Fibroblast of skin of left quadriceps (primary cell): Measurements from ENCODE around the gene MCF2L.

Source experiments
- DNase-seq, 2 experiments: peaks; one replicate each; pipeline ENCODE4 v3.0.0-alpha.2; 2013; ENCODE audit warnings: low read depth in 2 of 2

MCF2L gene

DNA sequence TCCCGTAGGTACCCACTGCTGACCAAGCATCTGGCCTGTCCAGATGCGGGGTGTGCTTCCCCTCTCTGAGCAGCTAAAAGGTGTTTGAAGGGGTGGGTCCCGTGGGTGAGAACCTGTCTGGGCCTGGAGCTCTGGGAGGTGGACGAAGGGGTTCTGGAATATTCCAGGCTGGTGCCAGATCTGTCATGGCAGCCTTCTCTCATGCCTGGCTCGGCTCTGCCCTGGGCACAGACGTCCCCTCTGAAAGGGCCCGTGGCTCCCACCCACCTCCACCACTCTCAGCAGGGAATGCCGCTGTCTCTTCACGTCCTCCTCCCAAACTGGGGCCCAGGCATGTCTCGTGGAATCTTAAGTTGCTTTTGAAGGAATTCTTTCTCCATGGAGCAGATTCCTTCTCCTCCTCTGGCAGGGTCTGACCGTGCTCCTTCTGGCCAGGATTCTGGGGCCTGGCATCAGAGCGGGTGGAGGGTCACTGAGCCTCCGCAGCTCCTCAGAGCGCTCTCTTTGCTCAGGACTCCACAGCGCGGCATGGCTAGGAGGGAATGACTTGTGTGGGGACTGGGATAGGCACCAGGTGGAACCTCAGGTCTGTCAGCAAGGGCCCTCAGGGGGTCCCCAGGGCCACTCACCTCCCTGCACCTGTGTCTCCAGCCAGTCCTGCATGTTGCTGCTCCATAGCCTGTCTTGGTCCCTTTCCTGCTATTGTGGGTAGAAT is 5.9 kb upstream of the MCF2L start:
- DNase-seq: no peak

DNA sequence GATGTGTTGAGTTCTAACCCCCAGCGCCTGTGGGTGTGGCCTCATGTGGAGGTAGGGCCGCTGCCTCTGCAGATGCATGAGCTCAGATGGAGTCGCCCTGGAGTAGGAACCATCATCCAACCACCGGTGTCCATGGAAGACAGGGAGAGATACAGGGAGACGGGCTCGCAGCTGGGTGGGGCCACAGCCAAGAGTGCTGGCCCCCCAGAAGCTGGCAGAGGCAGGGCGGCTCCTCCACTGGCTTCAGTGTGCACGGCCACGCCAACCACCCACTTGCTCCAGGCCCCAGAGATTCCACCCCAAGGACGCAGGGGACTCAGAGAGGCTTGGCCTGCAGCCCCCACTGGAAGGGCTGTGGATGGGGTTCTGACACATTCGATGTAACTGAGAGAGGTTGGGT is 5.4 kb upstream of the MCF2L start:
- no peak for DNase-seq

DNA sequence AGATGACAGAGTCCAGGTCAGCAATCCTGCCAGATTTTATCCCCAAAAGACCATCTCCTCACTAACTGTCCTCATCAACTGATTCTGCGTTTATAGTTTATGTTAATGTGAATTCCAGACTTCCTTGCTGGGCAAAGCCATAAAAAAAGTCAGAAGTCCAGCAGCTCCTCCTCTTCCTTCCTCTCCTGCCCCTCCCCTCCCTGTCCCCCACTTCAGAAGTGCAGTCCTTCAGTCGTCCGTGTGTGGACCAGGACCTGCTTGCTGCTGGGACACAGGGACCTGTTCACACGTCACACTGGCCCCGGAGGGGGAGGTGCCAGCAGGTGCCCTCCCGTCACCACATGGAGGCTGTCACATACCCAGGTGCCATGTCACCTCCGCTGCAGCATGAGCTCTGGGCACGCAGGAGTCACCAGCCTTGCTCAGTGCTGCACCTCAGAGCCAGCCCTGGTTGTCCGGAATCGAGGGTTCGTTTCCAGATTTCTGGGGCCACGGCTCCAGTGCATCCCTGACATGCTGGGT is 4.0 kb upstream of the MCF2L start:
- no peak for DNase-seq

- DNase-seq: no peak
These were observed 3.4 kb upstream of the MCF2L start for GRCh38 chr13:112965573-112966115.

- no peak for DNase-seq
These were observed 2.2 kb upstream of the MCF2L start for GRCh38 chr13:112966776-112967175.

GRCh38 chr13:112967686-112968379 is 1.2 kb upstream of the MCF2L start:
- DNase-seq: no peak

DNA sequence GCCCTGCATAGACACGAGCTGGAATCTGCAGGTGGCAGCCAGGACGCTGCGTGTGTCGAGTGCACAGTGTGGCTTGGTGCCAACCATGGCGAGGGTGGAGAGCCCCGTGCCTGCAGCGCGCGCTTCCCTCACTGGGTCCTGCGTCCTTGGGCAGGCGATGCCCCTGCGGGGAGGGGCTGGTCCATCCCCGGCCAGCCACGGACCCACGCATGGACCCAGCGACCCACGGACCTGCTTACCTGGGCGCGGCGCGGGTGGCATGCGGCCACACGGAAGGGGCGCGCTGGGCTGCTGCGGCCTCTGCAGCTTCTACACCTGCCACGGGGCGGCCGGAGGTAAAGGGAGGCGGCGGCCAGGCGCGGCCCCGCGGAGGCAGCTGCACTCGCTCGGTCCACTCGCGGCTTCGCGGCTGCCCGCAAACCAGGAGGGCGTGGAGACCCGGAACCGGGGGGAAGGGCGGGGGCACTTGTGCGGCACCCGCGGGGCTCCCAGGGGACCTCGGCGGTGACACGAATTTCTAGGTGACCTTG is 569 bp upstream of the MCF2L start:
- no peak for DNase-seq

GRCh38 chr13:112969692-112970338 is 801 bp downstream of the MCF2L start:
- DNase-seq: no peak

GRCh38 chr13:112970552-112971287 is 1.7 kb downstream of the MCF2L start:
- DNase-seq: no peak

- no peak for DNase-seq
These were observed 2.3 kb downstream of the MCF2L start for GRCh38 chr13:112971288-112971643.

- no peak for DNase-seq
These were observed 3.2 kb downstream of the MCF2L start for GRCh38 chr13:112972258-112972657.

DNA sequence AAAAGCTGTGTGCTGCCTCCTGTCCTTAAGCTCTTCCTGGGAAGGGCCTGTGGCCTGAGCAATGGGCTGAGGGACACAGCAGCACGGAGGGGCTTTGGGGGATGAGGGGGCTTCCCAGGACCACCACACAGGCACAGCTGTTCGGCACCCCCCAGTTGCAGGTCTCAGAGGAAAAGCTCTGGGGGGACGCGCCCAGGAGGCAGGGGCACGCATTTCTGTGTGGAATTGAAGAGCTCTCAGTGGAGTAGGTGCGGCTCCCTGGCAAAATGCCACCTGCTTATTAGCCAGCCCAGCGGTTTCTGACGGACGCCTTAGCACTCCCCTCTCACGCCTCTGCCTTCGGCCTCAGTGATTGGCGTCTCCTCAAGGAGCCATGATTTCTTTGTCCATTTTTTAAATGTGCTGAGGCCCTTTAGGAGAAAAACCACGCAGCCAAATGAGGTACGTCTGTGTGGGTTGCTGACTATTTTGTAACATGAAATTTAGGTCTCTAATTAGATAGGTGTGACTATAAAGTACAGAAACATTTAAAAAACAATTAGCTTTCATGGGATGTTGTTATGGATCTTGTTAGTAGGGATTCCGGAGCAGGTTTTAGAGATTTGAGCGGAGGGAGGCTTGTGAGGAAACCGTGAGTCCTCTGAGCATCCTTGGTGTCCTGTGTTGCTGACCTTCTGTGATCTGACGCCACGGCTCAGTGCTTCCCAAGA is 4.0 kb downstream of the MCF2L start:
- no peak for DNase-seq

GRCh38 chr13:112973577-112973951 is 4.5 kb downstream of the MCF2L start:
- DNase-seq: no peak

- DNase-seq: no peak
These were observed 5.1 kb downstream of the MCF2L start for GRCh38 chr13:112974125-112974524.

DNA sequence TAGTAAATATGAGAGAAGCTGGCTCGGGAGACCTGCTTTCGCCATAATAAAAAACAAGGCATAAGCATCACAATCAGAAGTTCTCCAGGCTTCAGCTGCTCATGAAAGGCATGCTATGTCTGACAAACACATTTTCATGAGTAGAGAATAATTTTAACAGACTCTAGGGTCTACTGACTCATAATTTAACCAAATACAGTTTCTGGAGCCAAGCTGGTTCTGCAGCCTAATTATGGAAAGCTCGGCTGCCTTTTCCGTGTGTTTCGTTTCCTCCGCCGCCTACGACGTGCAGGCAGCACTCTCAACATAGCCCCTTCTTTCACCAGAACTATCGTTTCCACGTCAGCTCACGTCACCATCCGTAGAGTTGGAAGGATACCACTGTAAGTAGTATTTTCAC is 5.7 kb downstream of the MCF2L start:
- DNase-seq: no peak

GRCh38 chr13:112975401-112975939 is 6.5 kb downstream of the MCF2L start:
- DNase-seq: no peak

DNA sequence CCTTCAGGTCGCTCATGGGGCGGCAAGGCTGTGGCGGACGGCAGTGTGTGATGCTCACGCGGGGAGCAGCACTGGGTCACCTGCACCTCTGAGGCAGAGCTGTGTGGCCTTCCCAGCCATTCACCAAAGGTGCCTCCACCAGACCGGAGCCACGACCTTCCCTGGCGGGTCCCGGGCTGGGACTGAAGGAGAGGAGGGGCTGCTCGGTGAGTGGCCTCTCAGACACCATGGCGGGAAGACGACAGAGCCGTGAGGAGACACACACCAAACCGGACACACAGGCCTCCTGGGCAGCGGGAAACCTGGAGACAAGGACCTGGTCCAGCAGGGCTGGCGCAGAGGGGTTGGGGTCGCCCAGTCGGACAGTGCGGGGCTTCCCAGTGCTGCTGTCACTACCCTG is 7.5 kb downstream of the MCF2L start:
- no peak for DNase-seq

- no peak for DNase-seq
These were observed 8.1 kb downstream of the MCF2L start for GRCh38 chr13:112977091-112977490.

DNA sequence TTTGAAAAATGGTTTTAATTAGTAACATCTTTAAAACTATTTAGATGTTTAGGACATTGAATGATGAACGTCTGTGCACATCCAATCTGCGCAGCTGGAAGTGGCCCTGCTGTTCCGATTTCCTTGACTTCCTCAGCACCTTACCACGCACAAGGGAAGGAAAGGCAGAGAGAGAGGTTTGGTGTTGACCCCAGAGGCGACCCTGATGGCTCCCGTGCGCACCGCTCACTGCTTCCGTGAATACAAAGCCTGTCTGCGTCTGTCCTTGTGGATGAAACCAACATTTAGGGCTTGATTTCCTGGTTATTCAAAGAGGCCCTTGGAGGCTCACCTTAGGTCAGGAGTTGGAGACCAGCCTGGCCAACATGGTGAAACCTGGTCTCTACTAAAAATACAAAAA is 8.5 kb downstream of the MCF2L start:
- DNase-seq: no peak

DNA sequence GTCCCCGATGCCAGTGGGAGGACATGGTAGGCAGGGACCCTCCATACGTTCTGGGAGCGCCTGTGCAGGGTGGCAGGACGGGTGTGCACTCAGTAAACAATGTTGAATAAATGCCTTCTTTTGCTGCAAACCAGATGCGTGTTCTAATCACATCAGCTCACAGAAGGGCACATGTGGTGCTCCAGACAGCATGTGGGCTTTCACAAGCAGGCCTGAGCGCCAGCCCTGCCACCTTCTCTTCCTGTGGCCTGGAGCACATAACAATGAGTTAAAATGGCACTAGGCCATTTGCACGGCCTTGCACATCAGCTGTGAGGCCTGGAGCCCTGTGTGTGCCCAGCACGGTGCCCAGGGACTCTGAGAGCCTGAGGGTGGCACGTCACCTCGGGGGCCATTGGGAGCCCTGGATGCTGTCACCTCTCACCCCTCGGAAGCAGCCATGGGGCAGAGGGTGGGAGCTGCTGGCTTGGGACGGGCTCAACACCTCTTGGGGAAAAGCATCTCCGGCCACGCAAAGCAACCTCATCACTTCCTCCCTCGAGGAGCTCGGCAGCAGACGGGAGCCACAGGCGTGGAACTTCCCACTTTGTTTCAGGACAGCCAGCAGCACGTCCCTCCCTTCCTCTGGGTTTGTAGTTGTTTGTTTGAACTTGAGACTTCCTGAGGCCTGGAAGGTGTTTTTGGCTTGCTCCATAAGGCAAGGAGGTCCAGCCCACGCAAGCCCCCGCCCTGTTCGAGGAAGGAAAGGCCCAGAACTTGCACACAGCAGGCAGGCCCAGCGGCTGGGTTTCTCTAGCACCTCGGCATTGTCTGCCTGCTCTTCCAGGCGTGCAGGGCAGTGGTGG is 9.8 kb downstream of the MCF2L start:
- no peak for DNase-seq
